GM21825 (cell line): ENCODE results near the gene CASKIN1.
"Not testable (repeated sequence)": the region's sequence is repeated elsewhere in the genome, so short reads cannot be mapped to it uniquely, and the experiment has no call there.

Source experiments
- ATAC-seq: cut with Tn5 transposase; IDR thresholded peaks from one replicate; pipeline ENCODE4 v1.9.1; 2021; ENCODE audit warnings: mild to moderate bottlenecking, moderate library complexity; ENCODE audit not compliant: unreplicated experiment

CASKIN1 gene

GRCh38 chr16:2196162-2196980 is at the start of gene CASKIN1:
Gene CASKIN1, minus strand, starts transcription at chr16:2196605. Its CDS starts 173 bp downstream, at chr16:2196432.
- ATAC-seq = no peak

- no peak for ATAC-seq
These were observed 48.8 kb upstream of the CASKIN1 start for GRCh38 chr16:2244926-2245795.

- no peak for ATAC-seq
These were observed 47.9 kb upstream of the CASKIN1 start for GRCh38 chr16:2244301-2244700.

- no peak for ATAC-seq
These were observed 47.4 kb upstream of the CASKIN1 start for GRCh38 chr16:2243781-2244180.

GRCh38 chr16:2243031-2243528 is 46.7 kb upstream of the CASKIN1 start:
- ATAC-seq = no peak

GRCh38 chr16:2242598-2242997 is 46.2 kb upstream of the CASKIN1 start:
- ATAC-seq = no peak

GRCh38 chr16:2240331-2240730 is 43.9 kb upstream of the CASKIN1 start:
- not testable (repeated sequence) for ATAC-seq

GRCh38 chr16:2238838-2239675 is 42.7 kb upstream of the CASKIN1 start:
- ATAC-seq = no peak

- ATAC-seq = no peak
These were observed 41.9 kb upstream of the CASKIN1 start for GRCh38 chr16:2238150-2238837.

GRCh38 chr16:2237493-2238149 is 41.2 kb upstream of the CASKIN1 start:
- no peak for ATAC-seq

GRCh38 chr16:2237102-2237482 is 40.7 kb upstream of the CASKIN1 start:
- ATAC-seq = no peak

- no peak for ATAC-seq
These were observed 40.1 kb upstream of the CASKIN1 start, which contains the start of gene DNASE1L2 for GRCh38 chr16:2236337-2237101. Gene DNASE1L2, plus strand, starts transcription at chr16:2236444. Its CDS starts 373 bp downstream, at chr16:2236817.

- no peak for ATAC-seq
These were observed 39.4 kb upstream of the CASKIN1 start for GRCh38 chr16:2235695-2236336.

- no peak for ATAC-seq
These were observed 38.8 kb upstream of the CASKIN1 start for GRCh38 chr16:2235234-2235651.

- ATAC-seq = no peak
These were observed 38.4 kb upstream of the CASKIN1 start for GRCh38 chr16:2234813-2235170.

- ATAC-seq = no peak
These were observed 37.7 kb upstream of the CASKIN1 start for GRCh38 chr16:2233872-2234812.

GRCh38 chr16:2233046-2233775 is 36.8 kb upstream of the CASKIN1 start:
- no peak for ATAC-seq
